Cardiac septum (tissue), 1 donor: ENCODE data around the gene OR9Q2. TPM values are rescaled to one million over a fixed set of nuclear protein-coding genes. Genes with fewer than 3 reads are reported as not detected.
"Not testable (repeated sequence)": the region's sequence is repeated elsewhere in the genome, so short reads cannot be mapped to it uniquely, and the experiment has no call there.

Source experiments
- DNase-seq: peaks from one replicate; pipeline ENCODE4 v3.0.0-alpha.2; 2020; ENCODE audit warnings: low spot score
- intact Hi-C: fragments of 100-400 bp; cut with DNase I; formaldehyde crosslinking; loops from one replicate; pipeline ENCODE4 v1.14.0; 2022
- long read RNA-seq: library from polyadenylated mRNA; unstranded; transcript quantifications from one replicate; pipeline ENCODE4 v2.0.0, GENCODE V29; 2021
- total RNA-seq: library from RNA; stranded (reverse); fragmentation: NEBNext Ultra II Directional; extraction: Animal tissue kit (Norgen Biotek cat#: 25700); gene quantifications from one replicate; pipeline ENCODE4 v1.2.1, GENCODE V29; 2021
- donor health status: DM: no; HTN: no; CAD: no.

Gene OR9Q2, protein sequence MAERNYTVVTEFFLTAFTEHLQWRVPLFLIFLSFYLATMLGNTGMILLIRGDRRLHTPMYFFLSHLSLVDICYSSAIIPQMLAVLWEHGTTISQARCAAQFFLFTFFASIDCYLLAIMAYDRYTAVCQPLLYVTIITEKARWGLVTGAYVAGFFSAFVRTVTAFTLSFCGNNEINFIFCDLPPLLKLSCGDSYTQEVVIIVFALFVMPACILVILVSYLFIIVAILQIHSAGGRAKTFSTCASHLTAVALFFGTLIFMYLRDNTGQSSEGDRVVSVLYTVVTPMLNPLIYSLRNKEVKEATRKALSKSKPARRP
- total RNA-seq, result not detected
- long read RNA-seq, result 0 reads

DNA sequence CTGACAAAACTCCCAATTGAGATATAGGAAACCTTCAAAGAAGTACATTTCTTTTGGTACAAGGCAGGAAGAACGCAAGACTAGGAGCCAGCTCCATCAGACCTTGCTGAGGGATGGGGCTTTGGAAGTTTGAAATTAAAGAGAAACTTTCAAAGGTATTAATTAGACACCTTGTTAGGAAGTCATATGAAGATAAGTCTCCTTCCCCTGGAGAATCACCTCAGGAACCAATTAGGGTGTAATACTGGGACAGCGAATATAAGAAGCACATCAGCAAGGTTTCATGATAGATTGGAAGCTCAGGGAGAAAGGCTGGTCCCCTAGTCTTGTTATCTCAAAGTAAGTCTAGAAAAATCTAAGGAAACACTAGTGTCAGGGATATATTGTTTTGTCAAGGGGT is at the start of gene OR9Q2:
TSS of gene OR9Q2 (plus strand) at position 301 of the 400 bp plus-strand sequence. CDS start 1,421 bp downstream, outside the sequence.
- intact Hi-C loops, result no loop called here
- no peak for DNase-seq

DNA sequence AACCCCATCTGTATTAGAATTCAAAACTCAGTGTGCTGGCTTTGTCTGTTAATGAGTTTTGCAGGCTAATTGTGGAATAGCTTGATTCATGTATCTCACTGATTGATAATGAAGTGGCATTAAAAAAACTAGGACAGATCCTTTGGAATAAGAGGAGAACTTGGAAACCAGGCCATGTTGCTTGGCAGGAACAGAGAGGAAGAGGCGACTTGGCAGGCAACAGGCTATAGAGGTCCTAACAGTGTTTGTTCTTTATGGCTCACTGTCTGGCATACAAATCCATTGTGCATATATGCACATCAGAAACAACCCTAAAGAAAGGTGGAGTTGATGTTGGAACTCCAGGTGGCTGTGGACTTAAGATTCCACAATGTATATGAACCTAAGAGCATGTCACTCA is 46.1 kb upstream of the OR9Q2 start:
- intact Hi-C loops, result no loop called here
- DNase-seq, result no peak

DNA sequence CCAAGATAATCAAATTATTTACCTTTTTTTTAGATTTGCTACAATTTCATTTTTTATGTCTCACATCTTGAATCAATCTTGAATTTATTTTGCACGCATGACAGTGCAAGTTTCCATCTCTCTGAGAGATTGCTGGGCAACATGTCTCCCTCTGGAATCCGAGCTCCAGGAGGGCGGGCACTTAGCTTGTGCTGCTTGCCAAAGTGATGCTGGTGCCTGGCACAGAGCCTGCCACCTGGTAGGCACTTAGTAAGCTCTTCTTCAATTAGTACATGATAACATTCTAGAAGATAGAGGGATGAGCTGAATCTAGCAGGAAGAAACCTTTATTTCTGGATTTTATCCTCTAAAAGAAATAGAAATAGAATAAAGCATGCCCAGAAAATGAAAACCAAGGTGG is 36.1 kb upstream of the OR9Q2 start:
- no peak for DNase-seq
- intact Hi-C loops, result no loop called here

DNA sequence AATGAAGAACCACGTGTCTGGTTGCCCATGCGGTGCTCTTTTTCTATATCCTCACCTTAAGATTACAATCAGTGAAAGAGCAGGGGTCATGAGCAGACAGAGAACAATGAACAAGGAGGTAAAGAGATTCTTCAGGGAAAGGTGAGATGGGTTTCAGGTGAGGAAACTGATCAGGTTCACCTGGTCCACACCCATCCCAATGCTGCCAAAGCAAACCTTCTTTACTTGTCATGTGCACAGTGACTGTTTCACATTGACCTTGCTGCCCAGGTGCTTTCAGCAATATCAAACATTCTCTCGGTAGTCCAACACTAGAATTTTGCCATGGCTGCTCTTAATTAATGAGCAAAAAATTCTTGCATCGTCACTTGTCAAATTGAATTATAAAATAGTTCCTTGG is 24.5 kb upstream of the OR9Q2 start:
- intact Hi-C loops, result no loop called here

DNA sequence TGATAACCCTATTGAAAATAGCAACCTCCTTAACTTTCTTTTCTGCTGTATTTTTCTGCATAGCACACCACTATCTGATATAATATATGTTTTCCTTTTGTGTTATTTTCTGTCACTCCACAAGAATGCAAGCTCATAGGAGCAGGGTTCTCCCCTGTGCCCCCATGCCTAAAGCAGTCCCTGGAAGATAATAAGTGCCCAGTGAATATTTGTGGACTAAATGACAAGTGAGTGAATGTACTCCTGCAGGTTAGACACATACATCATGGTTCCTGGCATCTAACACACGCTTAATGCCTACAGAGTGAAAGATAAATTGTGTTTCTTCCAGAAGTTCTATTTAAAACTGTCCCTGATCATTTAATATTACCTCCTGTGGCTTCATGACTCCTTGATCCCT is 23.9 kb upstream of the OR9Q2 start:
- no peak for DNase-seq
- intact Hi-C loops, result no loop called here

More for the DNA sequence above, 24.5 kb upstream of the OR9Q2 start:
- DNase-seq, result no peak

DNA sequence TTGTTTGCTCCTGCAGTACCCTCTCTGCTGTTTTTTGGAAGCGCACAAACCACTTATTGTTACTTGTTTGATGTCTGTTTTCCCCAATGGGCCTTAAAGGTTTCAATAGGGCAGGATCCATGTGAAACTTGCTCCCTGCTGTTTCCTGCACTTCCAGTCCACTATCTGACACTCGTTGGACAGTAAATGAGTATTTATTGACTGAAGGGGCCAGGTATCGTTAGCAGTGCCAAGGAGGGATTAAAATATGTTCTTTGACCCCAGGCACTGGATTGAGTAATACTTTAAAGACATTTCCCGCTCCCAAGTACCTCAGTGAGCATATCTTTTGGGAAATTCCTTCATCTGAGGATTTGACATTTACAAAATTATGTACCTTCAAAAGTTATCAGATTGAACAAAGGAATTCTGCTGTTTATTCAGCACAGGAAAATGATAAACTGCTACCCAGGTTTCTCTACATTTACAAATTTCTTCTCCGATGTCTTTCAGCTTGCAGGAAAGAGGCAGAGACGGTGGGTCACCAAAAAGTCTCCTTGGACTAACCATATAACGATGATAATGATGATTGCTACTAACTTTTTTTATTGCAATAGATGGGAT is 23.3 kb upstream of the OR9Q2 start:
- no peak for DNase-seq
- intact Hi-C loops, result no loop called here

DNA sequence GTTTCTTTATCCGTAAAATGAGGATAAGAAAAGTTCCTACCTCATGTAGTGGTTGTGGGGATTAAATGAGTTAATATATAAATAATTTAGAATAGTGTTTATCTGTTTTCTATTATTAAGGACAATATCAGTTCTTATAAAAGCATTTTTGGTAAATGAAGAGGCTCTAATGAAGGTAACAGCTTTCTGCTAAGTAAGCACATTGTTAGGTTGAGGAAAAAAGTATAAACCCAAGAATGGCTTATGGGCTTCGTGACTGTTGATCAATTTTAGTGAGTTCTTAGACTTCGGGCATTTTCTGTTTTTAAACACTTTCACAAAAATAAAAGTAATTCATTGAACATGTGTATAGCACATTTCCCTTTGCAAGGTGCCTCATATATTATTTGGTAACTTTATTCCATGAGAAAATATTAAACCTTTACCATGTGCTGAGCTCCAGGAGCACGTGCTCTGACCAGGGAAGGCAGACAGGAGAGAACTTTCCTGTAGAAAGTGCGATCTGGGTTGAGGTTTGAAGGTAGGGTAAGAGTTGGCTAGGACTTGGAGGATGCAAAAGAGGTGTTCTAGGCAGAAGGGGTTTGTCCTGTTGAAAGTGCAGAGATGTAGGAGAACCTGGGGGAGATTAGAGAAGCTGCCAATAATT is 11.3 kb upstream of the OR9Q2 start:
- no peak for DNase-seq
- intact Hi-C loops, result no loop called here

DNA sequence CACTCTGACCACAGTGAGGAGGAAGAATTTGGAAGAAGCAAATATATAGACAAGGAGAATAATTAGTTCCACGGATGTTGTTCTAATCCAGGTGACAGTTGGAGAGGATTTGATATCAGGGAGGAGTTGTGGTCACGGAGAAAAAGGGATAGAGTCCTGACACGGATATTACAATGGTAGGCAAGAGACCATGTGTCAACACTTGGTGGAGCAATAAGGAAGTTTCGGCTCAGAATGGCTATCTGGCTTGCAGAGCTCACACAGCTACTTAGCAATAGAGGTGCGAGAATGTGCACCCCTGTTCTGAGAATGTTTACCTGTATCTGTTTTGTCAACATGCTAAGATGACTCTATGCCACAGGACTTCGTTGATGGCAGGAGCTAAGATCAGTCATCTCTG is 10.4 kb upstream of the OR9Q2 start:
- intact Hi-C loops, result no loop called here
- DNase-seq, result no peak

DNA sequence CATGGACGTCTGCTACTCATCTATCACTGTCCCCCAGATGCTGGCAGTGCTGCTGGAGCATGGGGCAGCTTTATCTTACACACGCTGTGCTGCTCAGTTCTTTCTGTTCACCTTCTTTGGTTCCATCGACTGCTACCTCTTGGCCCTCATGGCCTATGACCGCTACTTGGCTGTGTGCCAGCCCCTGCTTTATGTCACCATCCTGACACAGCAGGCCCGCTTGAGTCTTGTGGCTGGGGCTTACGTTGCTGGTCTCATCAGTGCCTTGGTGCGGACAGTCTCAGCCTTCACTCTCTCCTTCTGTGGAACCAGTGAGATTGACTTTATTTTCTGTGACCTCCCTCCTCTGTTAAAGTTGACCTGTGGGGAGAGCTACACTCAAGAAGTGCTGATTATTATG is 9.2 kb upstream of the OR9Q2 start:
- intact Hi-C loops, result no loop called here
- DNase-seq, result no peak

DNA sequence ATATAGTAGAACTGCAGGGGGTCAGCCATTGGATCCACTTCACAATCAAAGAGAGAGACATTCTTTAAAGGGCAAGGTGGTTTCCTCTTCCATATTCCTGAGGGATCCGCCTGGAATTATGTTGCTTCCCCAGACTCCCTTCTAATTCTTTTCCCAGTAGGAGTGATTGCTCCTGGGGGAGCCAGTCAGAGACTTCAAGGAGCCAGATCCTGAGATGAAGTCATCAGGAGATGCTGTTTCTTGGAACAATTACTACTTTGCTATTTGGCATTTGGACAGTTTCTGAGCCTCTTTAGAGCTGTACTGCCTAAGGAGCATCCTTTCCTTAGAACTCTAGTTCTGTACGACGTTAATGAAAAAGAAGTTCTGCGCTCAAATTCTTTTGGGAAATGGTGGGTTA is 1.9 kb upstream of the OR9Q2 start:
- intact Hi-C loops, result no loop called here
- no peak for DNase-seq

DNA sequence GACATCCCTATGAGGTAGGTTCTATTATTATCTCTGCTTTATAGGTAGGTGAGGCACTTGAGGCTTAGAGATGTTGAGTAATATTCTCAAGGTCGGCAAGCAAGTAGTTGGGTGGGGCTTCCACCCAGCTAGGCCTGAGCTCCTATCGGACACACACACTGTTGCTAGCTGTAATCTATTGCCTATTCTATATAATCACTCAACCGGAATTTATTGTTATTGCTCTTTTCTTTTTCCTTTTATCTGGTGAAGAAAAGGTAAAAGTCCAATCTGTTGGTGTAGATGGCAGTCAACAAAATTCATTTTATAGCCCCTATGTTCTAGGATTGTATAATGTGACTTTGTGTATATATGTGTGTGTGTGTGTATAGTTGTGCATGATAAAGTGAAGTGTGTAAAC is 3.4 kb downstream of the OR9Q2 start:
- intact Hi-C loops, result no loop called here

DNA sequence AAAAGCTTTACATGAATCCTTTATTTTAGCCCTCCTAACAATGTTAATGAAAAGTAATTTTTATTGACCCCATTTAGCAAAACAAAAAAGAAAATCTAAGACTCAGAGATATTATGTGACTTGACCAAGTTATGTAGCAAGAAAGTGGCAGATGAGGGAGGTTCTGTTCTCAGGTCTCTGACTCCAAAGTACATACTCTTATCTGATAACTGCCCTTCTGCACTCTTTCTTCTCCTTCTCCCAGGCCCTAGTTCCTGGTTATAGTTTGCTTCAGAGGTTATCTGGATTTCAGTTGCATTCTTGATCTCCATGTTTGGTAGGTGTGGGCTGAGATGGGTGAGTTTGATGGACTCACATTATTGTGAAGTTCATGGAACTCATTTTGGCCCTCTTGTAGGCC is 4.5 kb downstream of the OR9Q2 start:
- no peak for DNase-seq
- intact Hi-C loops, result no loop called here

More for the DNA sequence above, 3.4 kb downstream of the OR9Q2 start:
- no peak for DNase-seq

DNA sequence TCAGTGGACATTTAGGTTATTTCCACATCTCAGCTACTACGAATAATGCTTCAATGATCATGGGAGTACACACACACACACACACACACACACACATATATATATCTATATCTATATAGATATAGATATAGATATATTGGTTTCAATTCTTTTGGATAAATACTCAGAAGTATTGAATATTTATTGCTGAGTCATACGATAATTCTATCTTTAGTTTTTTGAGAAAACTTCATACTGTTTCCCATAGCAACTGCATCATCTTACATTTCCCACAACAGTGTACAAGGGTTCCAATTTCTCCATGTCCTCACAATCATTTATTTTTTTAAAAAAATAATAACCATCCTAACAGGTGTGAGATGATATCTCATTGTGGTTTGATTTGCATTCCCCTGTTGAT is 7.1 kb downstream of the OR9Q2 start:
- intact Hi-C loops, result no loop called here
- DNase-seq, result no peak

DNA sequence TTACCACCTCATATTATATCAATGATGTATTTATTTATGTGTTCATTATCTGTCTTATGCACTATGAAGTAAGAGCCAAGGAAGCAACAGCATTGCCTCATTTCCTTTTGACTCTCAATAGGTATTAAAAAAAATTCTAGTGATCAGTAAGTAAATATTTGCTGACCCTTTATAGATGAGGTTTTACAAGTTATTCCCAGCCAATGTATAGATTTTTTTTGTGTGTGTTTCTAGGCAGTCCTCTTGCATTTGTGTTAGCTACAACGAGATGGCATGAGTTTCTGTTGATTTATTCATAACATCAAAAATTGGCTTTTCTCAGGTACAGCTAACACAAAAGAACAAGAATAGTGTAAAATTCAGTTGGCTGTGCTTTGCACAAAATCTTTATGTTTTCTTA is 10.4 kb downstream of the OR9Q2 start:
- intact Hi-C loops, result no loop called here
- DNase-seq, result no peak

DNA sequence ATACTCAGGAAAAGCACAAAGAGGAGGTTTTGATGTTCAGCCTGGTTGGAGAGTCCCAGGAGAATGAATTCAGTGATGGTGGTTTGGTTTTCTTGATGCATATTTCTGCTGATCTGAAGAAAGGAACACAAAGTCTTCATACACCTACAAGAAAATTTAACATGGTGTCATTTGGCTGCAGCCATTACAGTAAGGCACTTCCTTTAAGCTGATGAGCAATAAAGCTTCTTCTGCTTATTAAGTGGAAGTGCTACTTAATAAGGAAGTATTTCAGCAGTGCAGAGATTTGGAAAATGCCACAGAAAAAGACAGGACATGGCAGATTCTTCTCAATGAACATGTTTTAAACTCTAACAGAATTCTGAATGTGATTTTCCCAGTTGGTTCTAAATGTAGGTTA is 15.2 kb downstream of the OR9Q2 start, which contains the start of gene OR1S2:
TSS of gene OR1S2 (minus strand) at position 101 of the 400 bp plus-strand sequence. CDS start at position 101, 0 bp downstream.
- intact Hi-C loops, result no loop called here
- DNase-seq, result no peak

DNA sequence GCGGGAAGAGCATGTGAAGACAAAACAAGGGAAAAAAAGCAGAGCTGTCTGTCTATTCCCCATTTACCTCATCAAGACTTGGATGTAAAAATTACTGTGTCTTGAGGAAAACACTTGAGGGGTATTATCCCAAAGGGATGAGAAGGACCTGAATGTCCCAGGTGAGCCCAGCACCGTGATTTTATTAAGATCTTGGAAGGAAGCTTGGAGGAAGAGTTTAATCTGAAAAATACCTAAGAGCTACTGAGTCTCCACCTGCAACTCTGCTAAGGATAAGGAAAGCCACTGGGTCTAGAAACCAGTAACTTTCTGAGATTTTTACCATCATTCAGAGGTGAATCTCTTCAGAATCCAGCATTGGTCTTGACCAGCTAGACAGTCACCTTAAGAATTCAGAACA is 23.6 kb downstream of the OR9Q2 start, which contains the start of gene OR1S1:
TSS of gene OR1S1 (plus strand) at position 301 of the 400 bp plus-strand sequence.
- intact Hi-C loops, DNase-seq: not testable (repeated sequence)

DNA sequence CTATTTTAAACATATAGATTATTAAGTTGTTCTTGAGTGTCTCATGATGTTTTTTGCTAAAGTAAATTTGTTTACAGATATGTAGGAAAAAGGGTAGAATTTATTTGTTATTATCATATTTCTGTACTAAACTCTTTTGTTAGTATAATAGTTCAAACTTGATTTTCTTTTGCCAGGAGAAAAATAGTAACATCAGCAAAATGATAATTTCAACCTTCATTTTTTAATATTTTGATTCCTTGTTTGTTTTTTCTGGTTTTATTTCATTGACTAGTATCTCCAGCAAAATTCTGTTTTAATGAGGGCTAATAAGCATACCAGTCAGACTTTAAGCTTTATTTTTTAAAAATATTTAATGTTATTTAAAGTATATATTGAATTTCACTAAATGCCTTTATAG is 27.6 kb downstream of the OR9Q2 start:
- intact Hi-C loops, result no loop called here

DNA sequence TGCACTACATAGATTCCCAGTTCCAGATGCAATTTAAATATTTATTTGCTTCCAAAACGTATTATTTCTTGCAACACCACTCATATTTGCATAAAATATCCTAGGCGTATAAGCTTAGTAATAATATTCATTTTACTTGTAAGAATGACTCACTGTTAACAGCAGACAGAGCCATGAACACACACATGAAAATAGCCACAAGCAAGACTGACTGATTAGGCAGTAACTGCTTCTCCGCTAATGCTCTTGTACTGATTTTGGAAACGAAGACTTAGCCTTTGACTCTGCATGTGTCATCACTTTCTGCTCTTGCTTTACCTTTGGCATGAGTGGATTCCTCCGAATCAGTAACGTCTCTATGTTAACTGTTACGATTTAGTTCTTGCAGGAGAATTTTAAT is 33.9 kb downstream of the OR9Q2 start:
- DNase-seq, result no peak
- intact Hi-C loops, result no loop called here

More for the DNA sequence above, 27.6 kb downstream of the OR9Q2 start:
- no peak for DNase-seq

DNA sequence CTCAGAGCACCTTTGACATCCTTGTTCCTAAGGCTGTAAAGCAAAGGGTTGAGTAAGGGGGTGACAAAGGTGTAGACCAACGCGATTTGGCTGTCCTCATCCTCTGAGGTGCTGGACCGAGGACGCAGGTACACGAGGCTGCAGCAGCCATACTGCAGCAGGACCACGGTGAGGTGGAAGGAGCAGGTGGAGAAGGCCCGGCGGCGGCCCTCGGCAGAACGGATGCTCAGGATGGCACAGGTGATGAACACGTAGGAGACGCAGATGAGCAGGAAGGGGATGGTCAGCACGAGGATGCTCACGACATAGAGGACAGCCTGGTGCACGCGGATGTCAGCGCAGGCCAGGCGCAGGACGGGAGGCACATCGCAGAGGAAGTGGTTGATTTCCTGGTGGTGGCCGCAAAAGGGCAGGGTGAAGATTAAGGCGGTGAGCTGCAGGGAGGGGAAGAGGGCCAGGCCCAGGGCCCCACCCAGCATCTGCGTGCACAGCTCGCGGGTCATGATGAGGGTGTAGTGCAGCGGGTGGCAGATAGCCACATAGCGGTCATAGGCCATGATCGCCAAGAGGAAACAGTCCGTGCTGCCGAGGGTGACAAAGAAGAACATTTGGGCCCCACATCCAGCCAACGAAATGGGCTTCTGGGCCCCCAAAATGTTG is 39.2 kb downstream of the OR9Q2 start:
- intact Hi-C loops, result no loop called here
- no peak for DNase-seq
